Measurements from ENCODE around the gene ARID3B.

GRCh38 chr15:74618841-74619596, 78.0 kb downstream of the ARID3B start:
- TF ChIP-seq CTCF (IDR thresholded peaks at IDR 0.05) (no peak), POLR2A (IDR thresholded peaks at IDR 0.05) (no peak)

Measured in adrenal gland (tissue), 5 donors.